Measurements from ENCODE around the gene SLC29A2. TPM values are rescaled to one million over a fixed set of nuclear protein-coding genes. Genes with fewer than 3 reads are reported as not detected.
"Not testable (repeated sequence)": the region's sequence is repeated elsewhere in the genome, so short reads cannot be mapped to it uniquely, and the experiment has no call there.

SLC29A2 gene
- total RNA-seq, 1 experiment from 2014 or later = 36.1 TPM

- no peak overlapping the region for H3K4me3 ChIP-seq
- no TSS peak for BruUV-seq (replicated peaks)
- TF ChIP-seq, protein P1, sequence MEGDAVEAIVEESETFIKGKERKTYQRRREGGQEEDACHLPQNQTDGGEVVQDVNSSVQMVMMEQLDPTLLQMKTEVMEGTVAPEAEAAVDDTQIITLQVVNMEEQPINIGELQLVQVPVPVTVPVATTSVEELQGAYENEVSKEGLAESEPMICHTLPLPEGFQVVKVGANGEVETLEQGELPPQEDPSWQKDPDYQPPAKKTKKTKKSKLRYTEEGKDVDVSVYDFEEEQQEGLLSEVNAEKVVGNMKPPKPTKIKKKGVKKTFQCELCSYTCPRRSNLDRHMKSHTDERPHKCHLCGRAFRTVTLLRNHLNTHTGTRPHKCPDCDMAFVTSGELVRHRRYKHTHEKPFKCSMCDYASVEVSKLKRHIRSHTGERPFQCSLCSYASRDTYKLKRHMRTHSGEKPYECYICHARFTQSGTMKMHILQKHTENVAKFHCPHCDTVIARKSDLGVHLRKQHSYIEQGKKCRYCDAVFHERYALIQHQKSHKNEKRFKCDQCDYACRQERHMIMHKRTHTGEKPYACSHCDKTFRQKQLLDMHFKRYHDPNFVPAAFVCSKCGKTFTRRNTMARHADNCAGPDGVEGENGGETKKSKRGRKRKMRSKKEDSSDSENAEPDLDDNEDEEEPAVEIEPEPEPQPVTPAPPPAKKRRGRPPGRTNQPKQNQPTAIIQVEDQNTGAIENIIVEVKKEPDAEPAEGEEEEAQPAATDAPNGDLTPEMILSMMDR (conservative IDR thresholded peaks at IDR 0.05) = peak; percentile 82
- no peak for TF ChIP-seq EZH2 (IDR thresholded peaks at IDR 0.05; ENCODE audit: low read depth)
- no peak overlapping the region for H3K27ac ChIP-seq
- no peaks in the 10 kb centered on the region for H3K9me3 ChIP-seq (ENCODE audit: insufficient read depth, low read depth)
- H2AFZ ChIP-seq = no peak overlapping the region
- no peaks in the 10 kb centered on the region for H3K9me2 ChIP-seq (ENCODE audit: insufficient read depth)
- H3K27me3 ChIP-seq (ENCODE audit: insufficient read depth, low read depth) = peaks cover 11% of the 10 kb centered on the region; the same call in 1 of the 2 replicates
- POLR2A ChIA-PET (ENCODE audit: unreplicated experiment) = interaction anchor here (0.5 to 0.6 kb wide), 3 partner anchors 13 to 385 kb away, joined by 5 to 6 read pairs (median 5); no protein-coding TSS in a partner anchor
- peak; percentile 57 to 77 for DNase-seq
- H3K36me3 ChIP-seq (ENCODE audit: low read depth) = no peaks in the 10 kb centered on the region
- no peak overlapping the region for H3K4me2 ChIP-seq
- H3K4me1 ChIP-seq (replicated peaks; ENCODE audit: insufficient read depth) = no peaks in the 10 kb centered on the region
- H3K79me2 ChIP-seq (ENCODE audit: low read depth) = no peaks in the 10 kb centered on the region
- intact Hi-C loops (cut with micrococcal nuclease; ENCODE audit: unreplicated experiment) = loop anchor here (1.0 to 5.0 kb wide), 2 partner anchors 77 to 167 kb away; no protein-coding TSS in a partner anchor
- CTCF ChIA-PET = interaction anchor here (0.5 to 1.6 kb wide), 13 partner anchors 9 to 722 kb away, joined by 3 to 10 read pairs (median 4); partner anchors contain the start of genes RIN1 and YIF1A
- no peaks in the 10 kb centered on the region for H4K20me1 ChIP-seq (ENCODE audit: insufficient read depth)
- H3F3A ChIP-seq (ENCODE audit: insufficient read depth, low read depth) = peaks cover under 1% of the 10 kb centered on the region
Measured at GRCh38 chr11:66388780-66389386, 17.3 kb upstream of the SLC29A2 start.

DNA sequence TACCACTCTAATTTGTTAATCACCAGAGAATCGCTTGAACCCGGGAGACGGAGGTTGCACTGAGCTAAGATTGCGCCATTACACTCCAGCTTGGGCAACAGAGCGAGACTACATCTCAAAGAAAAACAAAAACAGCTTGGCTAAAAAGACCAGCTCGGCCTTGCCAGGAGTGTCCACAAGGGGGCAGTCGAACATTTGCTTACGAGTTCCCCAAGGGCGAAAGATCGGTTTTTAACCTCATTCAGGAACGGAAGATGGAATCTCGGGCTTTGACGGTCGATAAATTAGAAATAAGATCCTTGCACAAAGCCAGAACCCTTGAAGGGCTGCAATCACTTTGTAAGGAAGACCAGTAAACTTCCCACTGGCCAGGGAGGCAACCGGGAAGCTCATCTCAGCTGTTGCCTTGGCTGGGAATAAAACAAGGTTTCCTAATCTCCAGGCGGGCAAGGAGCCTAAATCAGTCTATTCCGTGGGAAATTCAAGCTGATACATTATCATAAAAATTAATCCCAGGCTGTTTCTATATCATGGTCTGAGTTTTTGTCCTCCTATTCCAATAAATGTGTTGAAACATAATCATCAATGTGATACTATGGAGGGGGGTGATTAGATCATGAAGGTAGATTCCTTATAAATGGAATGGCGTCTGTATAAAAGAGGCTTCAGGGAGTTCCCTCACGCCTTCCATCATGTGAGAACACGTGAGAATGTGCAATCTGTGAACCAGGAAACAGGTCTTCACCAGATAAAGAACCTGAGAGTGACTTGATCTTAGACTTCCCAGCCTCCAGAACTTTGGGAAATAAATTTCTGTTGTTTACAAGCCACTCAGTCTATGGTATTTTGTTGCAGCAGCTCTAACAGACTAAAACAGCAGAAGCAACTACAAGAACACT, 14.9 kb upstream of the SLC29A2 start:
- Histone ChIP-seq H3K36me3 (ENCODE audit: low read depth) (no peaks in the 10 kb centered on the region), H3K27me3 (ENCODE audit: insufficient read depth, low read depth) (peaks cover 6% of the 10 kb centered on the region; the same call in 1 of the 2 replicates), H3K9me3 (ENCODE audit: insufficient read depth, low read depth) (no peaks in the 10 kb centered on the region), H3K9me2 (ENCODE audit: insufficient read depth) (no peaks in the 10 kb centered on the region), H3K4me2 (peak overlapping the region; percentile 75), H3K4me3 (peak overlapping the region; percentile 37; the same call in 1 of the 2 replicates), H3K4me1 (replicated peaks; ENCODE audit: insufficient read depth) (no peaks in the 10 kb centered on the region), H4K20me1 (ENCODE audit: insufficient read depth) (no peaks in the 10 kb centered on the region), H3F3A (ENCODE audit: insufficient read depth, low read depth) (peaks cover 1% of the 10 kb centered on the region), H3K27ac (no peak overlapping the region), H3K79me2 (ENCODE audit: low read depth) (no peaks in the 10 kb centered on the region), H2AFZ (peak overlapping the region; percentile 71; the same call in 1 of the 2 replicates)
- intact Hi-C loops (cut with micrococcal nuclease; ENCODE audit: unreplicated experiment) = loop anchor here (2.0 to 5.0 kb wide), 2 partner anchors 16 to 164 kb away; partner anchors contain the start of gene SLC29A2
- TF ChIP-seq, protein P1 (conservative IDR thresholded peaks at IDR 0.05) = peak; percentile 97
- TF ChIP-seq EZH2 (IDR thresholded peaks at IDR 0.05; ENCODE audit: low read depth) = no peak
- no TSS peak for BruUV-seq (replicated peaks)
- CTCF ChIA-PET = interaction anchor here (0.7 to 1.5 kb wide), 12 partner anchors 9 to 292 kb away, joined by 3 to 15 read pairs (median 7); partner anchors contain the start of genes RBM4B, RIN1 and SLC29A2
- POLR2A ChIA-PET (ENCODE audit: unreplicated experiment) = interaction anchor here (0.6 to 1.0 kb wide), 2 partner anchors 74 to 292 kb away, joined by 7 to 11 read pairs; no protein-coding TSS in a partner anchor
- peak; percentile 79 to 82 for DNase-seq

DNA sequence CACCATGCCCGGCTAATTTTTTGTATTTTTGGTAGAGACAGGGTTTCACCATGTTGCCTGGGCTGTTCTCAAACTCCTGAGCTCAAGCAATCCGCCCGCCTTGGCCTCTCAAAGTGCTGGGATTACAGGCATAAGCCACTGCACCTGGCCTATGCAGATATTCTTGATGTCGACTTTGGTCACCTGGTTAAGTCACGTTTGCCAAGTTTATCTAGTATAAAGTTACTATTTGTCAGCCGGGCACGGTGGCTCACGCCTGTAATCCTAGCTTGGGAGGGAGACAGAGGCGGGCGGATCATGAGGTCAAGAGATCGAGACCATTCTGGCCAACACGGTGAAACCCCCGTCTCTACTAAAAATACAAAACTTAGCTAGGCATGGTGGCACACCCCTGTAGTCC, 12.8 kb upstream of the SLC29A2 start:
- POLR2A ChIA-PET (ENCODE audit: unreplicated experiment); H3K9me2 ChIP-seq (ENCODE audit: insufficient read depth): not testable (repeated sequence)

DNA sequence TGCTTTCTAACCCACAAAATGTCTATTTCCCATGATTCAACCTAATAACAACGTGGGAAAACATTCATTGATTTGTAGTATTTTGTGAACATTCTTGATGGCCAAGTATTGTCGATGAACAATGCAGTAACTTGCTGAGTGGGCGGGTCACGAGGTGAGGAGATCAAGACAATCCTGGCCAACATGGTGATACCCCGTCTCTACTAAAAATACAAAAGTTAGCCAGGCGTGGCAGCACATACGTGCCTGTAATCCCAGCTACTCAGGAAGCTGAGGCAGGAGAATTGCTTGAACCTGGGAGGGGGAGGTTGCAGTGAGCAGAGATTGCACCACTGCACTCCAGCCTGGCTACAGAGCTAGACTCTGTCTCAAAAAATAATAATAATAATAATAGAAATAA, 8.7 kb upstream of the SLC29A2 start:
- H3K9me3 ChIP-seq (ENCODE audit: insufficient read depth, low read depth); intact Hi-C loops (cut with micrococcal nuclease; ENCODE audit: unreplicated experiment); H3K9me2 ChIP-seq (ENCODE audit: insufficient read depth); H3K79me2 ChIP-seq (ENCODE audit: low read depth); H4K20me1 ChIP-seq (ENCODE audit: insufficient read depth); H3K4me3 ChIP-seq; H2AFZ ChIP-seq; H3K27me3 ChIP-seq (ENCODE audit: insufficient read depth, low read depth); H3K27ac ChIP-seq; DNase-seq; BruUV-seq (replicated peaks); H3K4me1 ChIP-seq (replicated peaks; ENCODE audit: insufficient read depth); H3K36me3 ChIP-seq (ENCODE audit: low read depth): not testable (repeated sequence)
- POLR2A ChIA-PET (ENCODE audit: unreplicated experiment) = interaction anchor here (0.6 kb wide), 1 partner anchor 69 kb away, joined by 7 read pairs; no protein-coding TSS in a partner anchor
- H3F3A ChIP-seq (ENCODE audit: insufficient read depth, low read depth) = peaks cover 12% of the 10 kb centered on the region
- H3K4me2 ChIP-seq = 0 out of 2 replicates have a peak overlapping the region, but pooled peaks have one; percentile 0
- CTCF ChIA-PET = interaction anchor here (0.7 to 1.1 kb wide), 2 partner anchors 9 to 47 kb away, joined by 4 read pairs; no protein-coding TSS in a partner anchor

More for the DNA sequence above, 12.8 kb upstream of the SLC29A2 start:
- CTCF ChIA-PET = interaction anchor here (0.6 to 0.7 kb wide), 2 partner anchors 11 to 72 kb away, joined by 3 to 4 read pairs; no protein-coding TSS in a partner anchor
- DNase-seq; H2AFZ ChIP-seq; BruUV-seq (replicated peaks); H3K79me2 ChIP-seq (ENCODE audit: low read depth); H4K20me1 ChIP-seq (ENCODE audit: insufficient read depth); H3K9me3 ChIP-seq (ENCODE audit: insufficient read depth, low read depth); intact Hi-C loops (cut with micrococcal nuclease; ENCODE audit: unreplicated experiment); H3K36me3 ChIP-seq (ENCODE audit: low read depth); H3K27ac ChIP-seq; H3K4me2 ChIP-seq; H3K4me1 ChIP-seq (replicated peaks; ENCODE audit: insufficient read depth); H3K4me3 ChIP-seq; H3K27me3 ChIP-seq (ENCODE audit: insufficient read depth, low read depth): not testable (repeated sequence)
- peaks cover 12% of the 10 kb centered on the region for H3F3A ChIP-seq (ENCODE audit: insufficient read depth, low read depth)

- H3K9me3 ChIP-seq (ENCODE audit: insufficient read depth, low read depth); H3K4me2 ChIP-seq; H3K27me3 ChIP-seq (ENCODE audit: insufficient read depth, low read depth); POLR2A ChIA-PET (ENCODE audit: unreplicated experiment); H3K4me3 ChIP-seq; H2AFZ ChIP-seq; H3K36me3 ChIP-seq (ENCODE audit: low read depth); DNase-seq; H3K27ac ChIP-seq; BruUV-seq (replicated peaks); H3K9me2 ChIP-seq (ENCODE audit: insufficient read depth): not testable (repeated sequence)
- Histone ChIP-seq H3F3A (ENCODE audit: insufficient read depth, low read depth) (peaks cover 32% of the 10 kb centered on the region), H4K20me1 (ENCODE audit: insufficient read depth) (peaks cover 13% of the 10 kb centered on the region), H3K79me2 (ENCODE audit: low read depth) (peaks cover 24% of the 10 kb centered on the region), H3K4me1 (replicated peaks; ENCODE audit: insufficient read depth) (peaks cover 24% of the 10 kb centered on the region)
- CTCF ChIA-PET = interaction anchor here (0.7 to 1.2 kb wide), 5 partner anchors 10 to 876 kb away, joined by 4 to 15 read pairs (median 7); no protein-coding TSS in a partner anchor
- intact Hi-C loops (cut with micrococcal nuclease; ENCODE audit: unreplicated experiment) = loop anchor here (5.0 kb wide), 1 partner anchor 61 kb away; no protein-coding TSS in a partner anchor
Measured at GRCh38 chr11:66373690-66374287, 2.2 kb upstream of the SLC29A2 start.

Measured in PC-9 (cell line).